Measurements from ENCODE around the gene LOXHD1.

Gene LOXHD1

GRCh38 chr18:46474487-46475389 lies 182.3 kb downstream of the LOXHD1 start:
- no peak for DNase-seq

- DNase-seq = no peak
Measured at GRCh38 chr18:46471809-46472498, 185.1 kb downstream of the LOXHD1 start.

DNA sequence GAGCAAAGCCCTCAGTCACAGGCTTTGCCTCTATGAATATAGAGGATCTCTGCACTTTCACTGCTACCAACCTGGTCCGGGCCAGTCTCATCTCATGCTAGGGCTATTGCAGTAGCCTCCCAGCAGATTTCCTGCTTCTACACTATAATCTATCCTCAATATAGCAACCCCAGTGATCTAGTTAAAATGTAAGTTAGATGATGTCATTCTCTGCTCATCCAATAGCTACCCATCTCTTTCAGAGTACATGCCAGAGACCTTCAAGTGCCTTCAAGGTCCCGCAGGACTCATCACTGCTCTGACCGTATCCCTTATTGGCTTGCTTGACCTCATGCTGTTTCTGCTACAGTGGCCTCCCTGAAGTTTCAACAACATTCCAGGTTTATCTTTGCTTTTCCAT lies 186.3 kb downstream of the LOXHD1 start:
- DNase-seq = no peak

DNA sequence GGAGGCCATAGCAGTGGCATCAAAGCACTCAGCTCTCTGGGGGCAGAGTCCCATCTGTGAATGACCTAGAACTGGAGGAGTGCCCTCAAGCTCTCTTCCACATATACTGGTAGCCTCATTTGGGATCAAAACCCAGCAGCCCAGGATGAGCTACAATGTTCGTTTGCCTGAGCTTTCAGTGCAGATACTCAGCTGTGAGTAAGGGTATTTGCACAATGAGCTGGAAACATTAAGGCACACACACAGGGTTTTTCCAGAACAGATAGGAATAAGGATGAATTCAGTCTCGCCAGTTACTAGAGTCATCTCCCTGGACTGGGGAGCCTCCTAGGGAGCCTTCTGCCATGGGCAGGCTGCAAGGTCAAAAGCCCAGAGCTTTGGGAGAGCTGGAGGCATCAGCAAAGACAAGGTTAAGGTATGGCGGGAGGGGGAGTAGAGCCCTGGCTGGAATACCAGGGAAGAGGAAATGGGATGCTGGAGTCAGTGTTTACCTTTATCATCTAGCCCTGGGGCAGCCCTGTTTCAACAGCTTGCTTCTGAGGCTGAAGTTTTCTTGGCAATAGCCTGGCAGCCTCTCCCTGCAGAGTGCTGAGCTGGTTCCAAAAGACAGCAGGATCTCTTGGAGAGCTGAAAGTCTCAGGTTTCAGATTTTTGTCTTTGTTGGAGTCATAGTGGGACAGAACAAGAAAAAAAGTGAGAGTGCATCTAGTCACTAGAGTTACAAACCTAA lies 187.7 kb downstream of the LOXHD1 start:
- peak; percentile 24 for DNase-seq

DNA sequence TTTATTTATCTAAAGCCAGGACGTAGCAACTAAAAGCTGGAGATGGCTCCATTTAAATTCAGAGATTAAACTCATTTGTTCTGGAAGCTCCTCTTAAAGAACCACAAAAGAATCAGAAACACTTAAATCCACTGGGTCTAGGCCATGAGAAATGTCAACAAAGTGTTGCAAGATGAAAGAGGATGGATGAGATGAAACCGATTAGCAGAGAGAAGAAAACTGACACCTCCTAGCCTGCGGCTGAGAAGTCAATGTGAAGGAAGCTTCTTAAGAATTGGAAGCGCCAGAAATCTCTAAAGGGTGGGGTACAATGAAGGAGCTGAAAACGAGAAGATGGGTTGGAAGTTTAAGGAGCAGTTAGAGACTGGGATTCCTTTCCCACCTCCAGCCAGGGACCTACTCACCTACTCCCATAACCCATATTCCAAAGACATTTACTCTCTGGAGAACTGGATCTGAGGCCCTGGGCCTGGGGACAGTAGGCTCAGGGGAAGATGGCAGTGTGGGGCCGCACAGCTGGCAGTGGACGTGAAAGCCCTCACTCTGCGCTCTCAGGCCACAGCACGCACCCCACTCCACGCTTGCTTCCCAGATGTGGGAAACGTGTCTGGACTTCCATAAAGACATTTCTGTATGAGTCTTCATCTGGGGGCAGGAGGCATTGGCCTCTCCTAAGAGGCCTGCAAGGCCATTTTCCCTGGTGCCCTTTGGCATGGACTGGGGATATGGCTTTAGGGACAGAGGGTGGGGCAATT lies 188.4 kb downstream of the LOXHD1 start:
- DNase-seq = no peak

DNA sequence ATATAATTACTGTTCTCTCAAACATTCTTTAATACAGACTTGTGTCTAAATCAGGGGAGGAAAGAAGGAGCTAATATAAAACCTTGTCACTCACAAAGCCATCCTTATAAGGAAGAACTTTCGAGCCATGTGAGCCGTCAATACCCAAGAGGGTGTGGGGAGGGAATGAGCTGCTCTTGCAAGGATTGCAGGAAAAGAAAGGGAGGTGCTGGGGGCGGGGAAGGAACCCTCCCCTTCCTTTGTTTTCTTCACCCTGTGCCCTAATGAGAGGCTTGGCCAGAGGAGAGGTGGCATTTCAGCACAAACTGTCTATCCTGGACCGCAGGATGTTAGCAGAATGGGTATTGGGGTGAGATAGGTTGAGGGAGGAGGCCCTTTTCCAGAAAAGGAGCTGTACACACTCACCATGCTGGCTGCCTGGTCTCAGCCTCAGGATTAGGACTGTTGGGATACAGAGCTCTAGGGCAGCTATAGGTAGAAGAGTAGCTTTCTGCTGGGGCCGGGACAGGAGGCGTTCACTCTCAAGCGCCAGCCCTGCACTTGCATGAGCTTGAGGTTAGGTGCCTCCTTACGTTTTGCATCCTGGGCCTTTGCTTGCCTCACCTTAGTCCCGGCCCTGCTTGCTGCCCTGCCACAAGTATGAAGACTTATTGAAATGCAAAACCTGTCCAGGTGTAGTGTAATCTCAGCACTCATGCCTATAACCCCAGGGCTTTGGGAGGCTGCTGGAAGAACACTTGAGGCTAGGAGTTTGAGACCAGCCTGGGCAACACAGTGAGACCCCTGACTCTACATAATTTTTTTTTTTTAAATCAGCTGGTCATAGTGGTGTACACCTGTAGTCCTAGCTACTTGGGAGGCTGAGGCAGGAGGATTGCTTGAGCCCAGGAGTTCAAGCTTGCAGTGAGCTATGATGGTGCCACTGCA lies 190.5 kb downstream of the LOXHD1 start:
- no peak for DNase-seq

- DNase-seq = no peak
Measured at GRCh38 chr18:46464926-46465655, 191.9 kb downstream of the LOXHD1 start.

- no peak for DNase-seq
Measured at GRCh38 chr18:46462523-46462922, 194.5 kb downstream of the LOXHD1 start.

DNA sequence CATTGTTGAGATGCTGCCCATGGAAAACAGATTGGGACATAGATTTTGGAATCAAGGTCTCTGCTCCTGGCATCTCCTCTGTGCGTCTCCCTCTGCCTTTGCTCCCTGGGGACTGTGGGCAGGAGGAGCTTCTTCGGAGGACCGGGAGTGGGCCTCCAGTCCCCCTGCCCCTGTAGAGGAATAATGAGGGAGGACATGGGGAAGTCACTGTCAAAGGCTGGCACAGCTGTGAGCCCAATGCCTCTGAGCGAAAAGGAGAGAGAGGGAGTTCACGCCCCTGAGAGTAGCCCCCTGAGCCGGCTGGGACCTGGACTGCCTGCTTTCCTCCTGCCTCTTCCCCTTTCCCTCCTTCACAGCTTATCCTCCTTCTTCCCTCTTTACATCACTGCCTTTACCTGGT lies 195.0 kb downstream of the LOXHD1 start:
- no peak for DNase-seq

DNA sequence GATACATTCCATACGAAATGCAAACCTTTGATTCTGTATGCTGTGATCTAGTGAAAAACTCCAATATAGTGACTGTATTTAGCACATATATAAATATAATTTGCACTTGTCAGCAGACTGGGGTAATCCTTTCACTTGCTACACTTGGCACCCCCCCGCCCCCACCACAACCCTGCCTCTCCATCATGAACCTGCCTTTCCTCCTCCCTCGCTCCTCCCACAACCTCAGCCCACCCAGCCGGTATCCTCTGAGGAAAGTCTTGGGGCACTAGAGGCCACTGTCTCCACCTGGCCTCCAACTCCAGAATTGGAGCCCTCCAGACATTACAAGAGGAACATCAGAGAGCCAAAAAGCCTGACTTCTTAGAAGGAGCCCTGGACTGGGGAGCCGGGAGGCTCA lies 196.3 kb downstream of the LOXHD1 start:
- no peak for DNase-seq

DNA sequence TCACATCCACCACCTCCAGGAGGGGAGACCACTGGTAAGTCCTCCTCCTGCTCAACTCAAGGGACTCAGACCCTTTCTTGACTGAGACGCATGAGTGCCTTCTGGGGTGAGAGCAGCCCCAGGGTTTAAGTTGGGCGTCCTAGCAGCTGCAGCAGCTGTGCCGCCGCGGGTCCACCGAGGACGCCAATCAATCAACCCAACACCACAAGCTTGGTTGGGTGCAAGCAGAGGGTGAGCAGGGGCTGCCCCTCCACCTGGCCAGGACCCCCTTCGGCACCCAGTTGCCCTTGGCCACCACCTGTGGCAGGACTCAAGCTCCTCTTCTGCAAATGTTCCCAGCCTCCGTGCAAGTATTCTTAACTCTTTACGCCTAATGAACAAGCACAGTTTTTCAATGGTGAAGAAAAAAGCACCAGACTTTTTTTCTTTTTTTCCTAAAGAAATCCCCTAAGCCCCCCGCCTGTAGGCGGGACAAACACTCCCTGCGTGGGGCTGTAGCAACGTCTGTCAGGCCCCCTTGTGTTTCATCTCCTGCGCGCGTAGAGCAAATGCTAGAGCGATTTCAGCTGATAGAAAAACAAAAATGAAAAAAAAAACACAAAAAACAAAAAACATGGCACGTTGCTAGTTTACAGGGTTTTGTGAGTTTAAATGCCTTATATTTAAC lies 197.1 kb downstream of the LOXHD1 start:
- no peak for DNase-seq

GRCh38 chr18:46458472-46458871 lies 198.5 kb downstream of the LOXHD1 start:
- no peak for DNase-seq

GRCh38 chr18:46456691-46457090 lies 200.3 kb downstream of the LOXHD1 start:
- DNase-seq = no peak

- no peak for DNase-seq
Measured at GRCh38 chr18:46452820-46453219, 204.2 kb downstream of the LOXHD1 start.

DNA sequence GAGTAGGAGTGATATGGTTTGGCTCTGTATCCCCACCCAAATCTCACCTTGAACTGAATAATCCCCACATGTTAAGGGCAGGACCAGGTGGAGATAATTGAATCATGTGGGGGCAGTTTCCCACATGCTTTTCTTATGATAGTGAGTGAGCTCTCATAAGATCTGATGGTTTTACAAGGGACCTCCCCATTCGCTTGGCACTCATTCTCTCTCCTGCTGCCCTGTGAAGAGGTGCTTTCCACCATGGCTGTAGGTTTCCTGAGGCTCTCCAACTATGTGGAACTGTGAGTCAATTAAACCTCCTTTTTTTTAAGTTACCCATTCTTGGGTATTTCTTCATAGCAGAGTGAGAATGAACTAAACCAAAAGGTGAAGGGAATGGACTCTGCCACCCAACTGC lies 207.5 kb downstream of the LOXHD1 start:
- DNase-seq = no peak

- DNase-seq = no peak
Measured at GRCh38 chr18:46449033-46449432, 208.0 kb downstream of the LOXHD1 start.

DNA sequence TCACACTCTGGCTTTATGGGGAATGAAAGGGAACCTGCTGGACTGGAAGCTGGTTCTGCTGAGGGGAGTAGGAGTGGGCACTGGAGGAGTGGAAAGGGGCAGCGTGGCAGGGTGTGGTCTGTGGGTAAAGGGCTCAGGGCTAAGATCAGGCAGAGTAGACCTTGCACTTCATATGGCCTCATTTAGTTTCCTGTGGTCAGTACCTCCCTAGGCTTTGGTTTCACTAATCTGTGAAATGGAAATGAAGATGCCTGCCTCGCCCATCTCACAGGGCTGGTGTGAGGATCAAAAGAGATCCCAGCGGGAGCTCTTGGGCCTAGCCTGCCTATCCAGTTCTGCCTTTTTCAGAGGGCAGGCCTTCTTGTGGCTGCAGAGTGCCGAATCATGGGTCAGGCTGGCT lies 208.7 kb downstream of the LOXHD1 start:
- DNase-seq = no peak

- DNase-seq = no peak
Measured at GRCh38 chr18:46447792-46448191, 209.2 kb downstream of the LOXHD1 start.

DNA sequence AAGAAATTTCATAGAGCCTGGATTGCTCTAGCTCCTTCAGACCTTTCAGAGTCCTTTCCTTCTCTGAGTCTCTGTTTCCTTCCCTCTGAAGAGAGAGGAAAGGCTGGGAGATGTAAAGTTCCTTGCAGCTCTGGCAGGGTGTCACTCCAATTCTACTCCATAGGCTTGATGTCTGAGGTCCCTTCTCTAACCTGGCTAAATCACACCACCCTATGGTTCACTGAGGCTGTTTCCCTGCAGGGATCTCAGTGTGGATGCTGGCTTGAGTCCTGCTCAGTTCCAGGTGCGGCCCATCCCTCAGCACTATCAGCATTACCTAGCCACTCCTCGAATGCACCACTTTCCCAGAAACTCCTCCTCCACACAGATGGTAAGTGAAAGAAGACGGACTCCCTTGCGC lies 209.7 kb downstream of the LOXHD1 start:
- no peak for DNase-seq

DNA sequence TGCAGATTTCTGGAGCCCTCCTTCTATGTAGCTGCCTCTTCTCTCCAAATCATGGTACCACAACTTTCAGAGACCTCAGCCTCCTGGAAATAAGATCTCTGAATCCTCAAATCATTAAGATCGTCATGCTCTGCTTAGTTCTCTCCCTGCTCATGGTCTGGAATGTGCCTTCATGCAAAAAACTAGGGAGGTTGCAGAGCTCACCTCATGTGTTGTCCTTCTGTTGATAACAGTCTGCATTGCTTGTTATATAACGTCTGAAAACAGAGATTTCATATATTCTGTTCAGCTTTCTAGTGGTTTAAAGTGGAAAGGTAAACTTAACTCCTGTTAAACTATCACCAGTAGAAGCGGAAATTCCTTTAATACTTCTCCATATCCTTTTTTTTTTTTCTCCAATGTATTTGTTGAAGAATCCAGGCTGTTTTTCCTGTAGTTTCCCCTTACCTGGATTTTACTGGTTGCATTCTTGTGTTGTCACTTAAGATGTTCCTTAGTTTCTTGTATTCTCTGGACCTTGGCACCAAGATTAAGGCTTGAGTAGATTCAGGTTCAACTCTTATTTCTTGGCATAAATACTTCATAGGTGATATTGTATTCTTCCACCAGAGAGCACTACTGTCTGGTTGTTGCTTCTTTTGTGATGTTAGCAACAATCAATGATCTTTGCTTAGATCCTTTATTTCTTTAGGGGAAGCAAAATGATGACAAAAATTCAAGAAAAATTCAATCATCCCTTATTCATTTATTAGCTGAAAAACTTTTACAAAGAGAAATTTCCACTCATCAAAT lies 211.3 kb downstream of the LOXHD1 start:
- DNase-seq = no peak

Data from NCI-H2081 treated with DMSO at 0.1 percent for 48 hours (cell line).